H1 (cell line): ENCODE results near the gene RARA. TPM values are rescaled to one million over a fixed set of nuclear protein-coding genes. Genes with fewer than 3 reads are reported as not detected.

ENCODE experiments used
- KDM5A ChIP-seq: fragments of 200-600 bp; IDR thresholded peaks from 2 replicates; pipeline ENCODE4 v1.7.1; 2012; ENCODE audit warnings: mild to moderate bottlenecking, low read length, inconsistent platforms, mixed read lengths
- NRF1 ChIP-seq: IDR thresholded peaks from 2 replicates; pipeline ENCODE4 v1.6.1; 2011; ENCODE audit warnings: mild to moderate bottlenecking, low read depth, low read length, improper control_type of control experiment
- polyA plus RNA-seq, 7 experiments: library from polyadenylated mRNA; depleted of rRNA in 3 of 7; stranded (reverse) in 5 of 7; unstranded in 2 of 7; fragments of >200 nt in 5 of 7; fragments of 200-250 nt in 2 of 7; gene quantifications; 1 replicate in 5 of 7; 2 replicates in 1 of 7; 4 replicates in 1 of 7; pipeline versions ENCODE4 v1.2.1 to v1.2.3, GENCODE V29; 2011 to 2013; ENCODE audit warnings: missing spikeins in 2 of 7, mixed read lengths in 2 of 7
- total RNA-seq: library from RNA; stranded (reverse); fragmentation: NEBNext Ultra II Directional; extraction: Animal tissue kit (Norgen Biotek cat#: 25700); gene quantifications from 2 replicates; pipeline ENCODE4 v1.2.1, GENCODE V29; 2021

Gene RARA
- total and polyA plus RNA-seq, 2 of the 8 experiments (the other 6 are each of a cell fraction or from before 2014, with no cell fraction given) = 4.4 to 16.5 TPM

DNA sequence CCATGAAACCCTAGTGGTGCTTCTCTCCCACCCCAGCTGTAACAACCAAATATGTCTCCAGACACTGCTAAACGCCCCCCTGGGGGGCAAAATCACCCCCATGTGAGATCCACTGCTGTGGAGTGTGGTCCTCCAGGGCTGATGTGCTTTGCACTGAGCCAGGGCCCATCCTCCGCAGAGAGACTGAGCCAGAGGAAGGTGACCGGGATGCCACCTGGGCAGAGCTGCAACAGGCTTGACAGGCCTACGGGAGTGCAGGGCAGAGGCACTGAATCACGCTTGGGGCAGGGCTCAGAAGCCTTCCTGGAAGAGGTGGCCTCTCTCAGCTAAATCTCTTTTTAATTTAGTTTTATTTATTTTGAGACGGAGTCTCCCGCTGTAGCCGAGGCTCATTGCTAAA lies 51.1 kb downstream of the RARA start (continued):
- TF ChIP-seq KDM5A (no peak), NRF1 (no peak)
